OCI-LY7 (cell line): ENCODE data around the gene EPB41L2. TPM values are rescaled to one million over a fixed set of nuclear protein-coding genes. Genes with fewer than 3 reads are reported as not detected.

Experiments used
- BruUV-seq: library from RNA; stranded (reverse); fragments of 400-500 nt; replicated peaks from 2 replicates; lab custom pipeline; 2021; lab: Mats Ljungman, UMichigan
- CTCF ChIA-PET: fragments of 300-600 bp; sonication (Branson Sonifier 250); formaldehyde crosslinking; loops from one replicate; lab custom pipeline; 2022; ENCODE audit warnings: antibody characterized with exemption; ENCODE audit not compliant: unreplicated experiment; lab: Charles Lee
- POLR2A ChIA-PET: fragments of 300-600 bp; sonication (Branson Sonifier 250); formaldehyde crosslinking; loops from one replicate; lab custom pipeline; 2022; ENCODE audit warnings: antibody characterized with exemption; lab: Charles Lee
- DNase-seq: peaks from one replicate; pipeline ENCODE4 v3.0.0-alpha.2; 2015; ENCODE audit warnings: low spot score
- H2AFZ ChIP-seq: fragments of 200-600 bp; sonication (generic), shearing (Covaris generic); 2 replicates; pipeline ENCODE4 v1.6.1; 2014; ENCODE audit warnings: mild to moderate bottlenecking, antibody characterized with exemption, low read length, moderate library complexity
- H3K27ac ChIP-seq: fragments of 200-600 bp; sonication (generic); 2 replicates; pipeline ENCODE4 v1.5.1; 2014; ENCODE audit warnings: mixed run types, low read depth, mild to moderate bottlenecking, moderate library complexity, low read length, inconsistent platforms; ENCODE audit not compliant: poor library complexity, severe bottlenecking
- H3K36me3 ChIP-seq: fragments of 200-600 bp; sonication (generic); 2 replicates; pipeline ENCODE4 v1.6.1; 2014; ENCODE audit warnings: mild to moderate bottlenecking, antibody characterized with exemption, low read length, moderate library complexity, mixed read lengths; ENCODE audit not compliant: insufficient read depth
- H3K4me1 ChIP-seq: fragments of 200-600 bp; sonication (generic); 2 replicates; pipeline ENCODE4 v1.5.1; 2014; ENCODE audit warnings: mild to moderate bottlenecking, low read length; ENCODE audit not compliant: insufficient read depth, poor library complexity, severe bottlenecking
- H3K4me2 ChIP-seq: fragments of 200-600 bp; sonication (generic); 2 replicates; pipeline ENCODE4 v1.6.1; 2014; ENCODE audit warnings: mild to moderate bottlenecking, low read length
- H3K4me3 ChIP-seq: fragments of 200-600 bp; sonication (generic); 2 replicates; pipeline ENCODE4 v1.5.1; 2014; ENCODE audit warnings: mild to moderate bottlenecking, low read depth, low read length; ENCODE audit not compliant: poor library complexity, severe bottlenecking
- H3K79me2 ChIP-seq: fragments of 200-600 bp; sonication (generic); 2 replicates; pipeline ENCODE4 v1.6.1; 2016; ENCODE audit warnings: low read depth, mild to moderate bottlenecking, low read length, moderate library complexity, mixed read lengths; ENCODE audit not compliant: insufficient read depth
- H3K9me2 ChIP-seq: fragments of 200-600 bp; sonication (generic); 2 replicates; pipeline ENCODE4 v1.6.1; 2016; ENCODE audit warnings: mild to moderate bottlenecking, low read length, mixed read lengths; ENCODE audit not compliant: insufficient read depth
- H3K9me3 ChIP-seq: fragments of 200-600 bp; sonication (generic); 2 replicates; pipeline ENCODE4 v1.6.1; 2014; ENCODE audit warnings: mild to moderate bottlenecking, mixed run types, low read length, mixed read lengths
- H4K20me1 ChIP-seq: fragments of 200-600 bp; sonication (generic); 2 replicates; pipeline ENCODE4 v1.6.1; 2014; ENCODE audit warnings: mild to moderate bottlenecking, antibody characterized with exemption, low read length, moderate library complexity, mixed read lengths; ENCODE audit not compliant: insufficient read depth
- EZH2phosphoT487 ChIP-seq: fragments of 200-600 bp; sonication (generic); IDR thresholded peaks from 2 replicates; pipeline ENCODE4 v1.6.1; 2018; ENCODE audit warnings: low read depth, borderline replicate concordance, mild to moderate bottlenecking, mixed run types, antibody characterized with exemption, low read length, moderate library complexity, mixed read lengths
- intact Hi-C: fragments of 100-400 bp; cut with micrococcal nuclease; formaldehyde crosslinking; loops from one replicate; pipeline ENCODE4 v1.10.0; 2022; ENCODE audit not compliant: unreplicated experiment
- total RNA-seq, 2 experiments: library from RNA; depleted of rRNA in 1 of 2; stranded (reverse); fragments of >200 nt in 1 of 2; shearing (Covaris generic) in 1 of 2; gene quantifications; 2 replicates each; pipeline ENCODE4 v1.2.3, GENCODE V29; 2014 to 2022
- TF ChIP-seq, protein P1 (sequence below): fragments of 200-600 bp; sonication (generic); conservative IDR thresholded peaks from 2 replicates; pipeline ENCODE4 v1.5.1; 2014; ENCODE audit warnings: mild to moderate bottlenecking, antibody characterized with exemption, low read length, moderate library complexity, mixed read lengths

The EPB41L2 gene
- total RNA-seq, 2 experiments from 2014 or later: 36.7 to 138 TPM

DNA sequence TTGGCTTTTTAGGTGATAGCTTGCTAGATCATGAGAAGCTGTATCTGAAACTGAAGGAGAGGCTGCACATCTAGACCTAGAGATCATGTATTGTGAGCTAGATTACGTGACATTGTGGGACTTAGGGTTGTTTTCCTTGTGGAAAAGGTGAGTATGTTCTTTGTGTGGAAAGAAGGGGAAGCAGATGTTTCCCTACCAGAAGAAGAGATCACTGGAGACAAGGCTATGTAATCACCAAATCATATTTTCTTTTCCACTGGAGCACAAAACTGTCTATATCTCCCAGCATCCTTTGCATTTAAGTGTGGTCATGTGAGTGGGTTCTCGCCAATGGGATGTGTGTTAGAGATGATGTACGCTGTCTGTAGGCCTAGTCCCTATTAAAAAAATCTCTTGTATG, 7.0 kb upstream of the EPB41L2 start:
- no peaks in the 10 kb centered on the region for H3K9me2 ChIP-seq
- H3K4me2 ChIP-seq: no peak overlapping the region
- DNase-seq: no peak
- ChIA-PET CTCF (no interaction called here), POLR2A (interaction anchor here (0.6 to 1.4 kb wide), 5 partner anchors 14 to 156 kb away, joined by 3 to 6 read pairs (median 3); no protein-coding TSS in a partner anchor)
- no peaks in the 10 kb centered on the region for H3K4me1 ChIP-seq
- H3K27ac ChIP-seq: no peak overlapping the region
- H3K9me3 ChIP-seq: no peaks in the 10 kb centered on the region
- intact Hi-C loops: no loop called here
- TF ChIP-seq, protein P1, sequence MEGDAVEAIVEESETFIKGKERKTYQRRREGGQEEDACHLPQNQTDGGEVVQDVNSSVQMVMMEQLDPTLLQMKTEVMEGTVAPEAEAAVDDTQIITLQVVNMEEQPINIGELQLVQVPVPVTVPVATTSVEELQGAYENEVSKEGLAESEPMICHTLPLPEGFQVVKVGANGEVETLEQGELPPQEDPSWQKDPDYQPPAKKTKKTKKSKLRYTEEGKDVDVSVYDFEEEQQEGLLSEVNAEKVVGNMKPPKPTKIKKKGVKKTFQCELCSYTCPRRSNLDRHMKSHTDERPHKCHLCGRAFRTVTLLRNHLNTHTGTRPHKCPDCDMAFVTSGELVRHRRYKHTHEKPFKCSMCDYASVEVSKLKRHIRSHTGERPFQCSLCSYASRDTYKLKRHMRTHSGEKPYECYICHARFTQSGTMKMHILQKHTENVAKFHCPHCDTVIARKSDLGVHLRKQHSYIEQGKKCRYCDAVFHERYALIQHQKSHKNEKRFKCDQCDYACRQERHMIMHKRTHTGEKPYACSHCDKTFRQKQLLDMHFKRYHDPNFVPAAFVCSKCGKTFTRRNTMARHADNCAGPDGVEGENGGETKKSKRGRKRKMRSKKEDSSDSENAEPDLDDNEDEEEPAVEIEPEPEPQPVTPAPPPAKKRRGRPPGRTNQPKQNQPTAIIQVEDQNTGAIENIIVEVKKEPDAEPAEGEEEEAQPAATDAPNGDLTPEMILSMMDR: no peak
- TF ChIP-seq EZH2phosphoT487: no peak
- H3K36me3 ChIP-seq: no peaks in the 10 kb centered on the region
- no peaks in the 10 kb centered on the region for H4K20me1 ChIP-seq
- H3K79me2 ChIP-seq: no peaks in the 10 kb centered on the region
- H2AFZ ChIP-seq: no peak overlapping the region
- H3K4me3 ChIP-seq: no peak overlapping the region
- no TSS peak for BruUV-seq

DNA sequence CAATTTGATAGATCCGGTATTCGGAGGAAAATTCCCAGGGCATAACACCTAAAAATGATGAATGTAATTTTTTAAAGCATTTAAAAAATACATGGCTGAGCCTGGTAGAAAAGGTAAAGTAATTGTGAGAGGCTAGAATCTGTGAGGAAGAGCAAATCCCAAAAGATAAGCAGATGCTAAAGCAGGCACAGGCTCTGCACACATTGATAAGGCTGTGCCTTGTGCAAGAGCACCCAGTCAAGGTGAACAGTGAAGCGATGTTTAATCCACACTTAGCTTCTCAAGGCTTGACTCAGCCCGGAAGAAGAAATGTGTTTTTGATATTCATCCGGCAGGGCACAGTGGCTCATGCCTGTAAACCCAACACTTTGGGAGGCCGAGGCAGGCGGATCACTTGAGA, 5.1 kb upstream of the EPB41L2 start:
- no peak for DNase-seq
- Histone ChIP-seq H3K36me3 (no peaks in the 10 kb centered on the region), H3K4me1 (peaks cover 8% of the 10 kb centered on the region), H3K9me3 (no peaks in the 10 kb centered on the region), H3K27ac (no peak overlapping the region), H3K9me2 (no peaks in the 10 kb centered on the region), H2AFZ (no peak overlapping the region), H3K79me2 (no peaks in the 10 kb centered on the region), H4K20me1 (no peaks in the 10 kb centered on the region), H3K4me3 (no peak overlapping the region), H3K4me2 (no peak overlapping the region)
- no peak for TF ChIP-seq EZH2phosphoT487
- TF ChIP-seq, protein P1: no peak
- ChIA-PET CTCF (no interaction called here), POLR2A (no interaction called here)
- intact Hi-C loops: no loop called here
- no TSS peak for BruUV-seq

DNA sequence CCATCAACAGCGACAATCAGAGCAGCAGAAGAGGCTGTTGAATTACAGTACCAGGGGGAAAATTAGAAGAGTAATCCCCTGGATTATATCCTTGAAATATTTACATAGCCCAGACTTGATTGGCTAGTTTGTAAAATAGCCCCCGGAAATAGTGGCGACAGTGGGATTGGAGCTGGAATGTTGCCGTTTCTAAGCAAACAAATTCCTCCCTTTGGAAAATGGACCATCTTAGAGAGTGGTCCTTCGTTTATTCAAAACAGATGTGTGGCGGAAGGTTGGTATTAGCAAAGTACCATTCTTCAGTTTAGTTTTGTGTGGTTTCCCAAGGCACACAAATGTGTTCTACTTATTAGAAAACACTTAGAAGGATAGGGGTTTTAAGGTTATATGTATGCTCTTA, 4.5 kb upstream of the EPB41L2 start:
- Histone ChIP-seq H3K9me3 (no peaks in the 10 kb centered on the region), H3K79me2 (peaks cover 2% of the 10 kb centered on the region; the same call in 1 of the 2 replicates), H3K4me2 (no peak overlapping the region), H3K27ac (no peak overlapping the region), H3K4me3 (no peak overlapping the region), H2AFZ (no peak overlapping the region), H3K9me2 (no peaks in the 10 kb centered on the region), H4K20me1 (no peaks in the 10 kb centered on the region), H3K4me1 (peaks cover 8% of the 10 kb centered on the region), H3K36me3 (no peaks in the 10 kb centered on the region)
- POLR2A ChIA-PET: no interaction called here
- CTCF ChIA-PET: no interaction called here
- no peak for TF ChIP-seq EZH2phosphoT487
- TF ChIP-seq, protein P1: no peak
- BruUV-seq: no TSS peak
- DNase-seq: no peak
- intact Hi-C loops: no loop called here
